ENCODE results near the gene EDC4. TPM values are rescaled to one million over a fixed set of nuclear protein-coding genes. Genes with fewer than 3 reads are reported as not detected.

The EDC4 gene, protein sequence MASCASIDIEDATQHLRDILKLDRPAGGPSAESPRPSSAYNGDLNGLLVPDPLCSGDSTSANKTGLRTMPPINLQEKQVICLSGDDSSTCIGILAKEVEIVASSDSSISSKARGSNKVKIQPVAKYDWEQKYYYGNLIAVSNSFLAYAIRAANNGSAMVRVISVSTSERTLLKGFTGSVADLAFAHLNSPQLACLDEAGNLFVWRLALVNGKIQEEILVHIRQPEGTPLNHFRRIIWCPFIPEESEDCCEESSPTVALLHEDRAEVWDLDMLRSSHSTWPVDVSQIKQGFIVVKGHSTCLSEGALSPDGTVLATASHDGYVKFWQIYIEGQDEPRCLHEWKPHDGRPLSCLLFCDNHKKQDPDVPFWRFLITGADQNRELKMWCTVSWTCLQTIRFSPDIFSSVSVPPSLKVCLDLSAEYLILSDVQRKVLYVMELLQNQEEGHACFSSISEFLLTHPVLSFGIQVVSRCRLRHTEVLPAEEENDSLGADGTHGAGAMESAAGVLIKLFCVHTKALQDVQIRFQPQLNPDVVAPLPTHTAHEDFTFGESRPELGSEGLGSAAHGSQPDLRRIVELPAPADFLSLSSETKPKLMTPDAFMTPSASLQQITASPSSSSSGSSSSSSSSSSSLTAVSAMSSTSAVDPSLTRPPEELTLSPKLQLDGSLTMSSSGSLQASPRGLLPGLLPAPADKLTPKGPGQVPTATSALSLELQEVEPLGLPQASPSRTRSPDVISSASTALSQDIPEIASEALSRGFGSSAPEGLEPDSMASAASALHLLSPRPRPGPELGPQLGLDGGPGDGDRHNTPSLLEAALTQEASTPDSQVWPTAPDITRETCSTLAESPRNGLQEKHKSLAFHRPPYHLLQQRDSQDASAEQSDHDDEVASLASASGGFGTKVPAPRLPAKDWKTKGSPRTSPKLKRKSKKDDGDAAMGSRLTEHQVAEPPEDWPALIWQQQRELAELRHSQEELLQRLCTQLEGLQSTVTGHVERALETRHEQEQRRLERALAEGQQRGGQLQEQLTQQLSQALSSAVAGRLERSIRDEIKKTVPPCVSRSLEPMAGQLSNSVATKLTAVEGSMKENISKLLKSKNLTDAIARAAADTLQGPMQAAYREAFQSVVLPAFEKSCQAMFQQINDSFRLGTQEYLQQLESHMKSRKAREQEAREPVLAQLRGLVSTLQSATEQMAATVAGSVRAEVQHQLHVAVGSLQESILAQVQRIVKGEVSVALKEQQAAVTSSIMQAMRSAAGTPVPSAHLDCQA (N-terminal part only)
- 18.2 and 35.9 TPM in 2 replicates for total RNA-seq

DNA sequence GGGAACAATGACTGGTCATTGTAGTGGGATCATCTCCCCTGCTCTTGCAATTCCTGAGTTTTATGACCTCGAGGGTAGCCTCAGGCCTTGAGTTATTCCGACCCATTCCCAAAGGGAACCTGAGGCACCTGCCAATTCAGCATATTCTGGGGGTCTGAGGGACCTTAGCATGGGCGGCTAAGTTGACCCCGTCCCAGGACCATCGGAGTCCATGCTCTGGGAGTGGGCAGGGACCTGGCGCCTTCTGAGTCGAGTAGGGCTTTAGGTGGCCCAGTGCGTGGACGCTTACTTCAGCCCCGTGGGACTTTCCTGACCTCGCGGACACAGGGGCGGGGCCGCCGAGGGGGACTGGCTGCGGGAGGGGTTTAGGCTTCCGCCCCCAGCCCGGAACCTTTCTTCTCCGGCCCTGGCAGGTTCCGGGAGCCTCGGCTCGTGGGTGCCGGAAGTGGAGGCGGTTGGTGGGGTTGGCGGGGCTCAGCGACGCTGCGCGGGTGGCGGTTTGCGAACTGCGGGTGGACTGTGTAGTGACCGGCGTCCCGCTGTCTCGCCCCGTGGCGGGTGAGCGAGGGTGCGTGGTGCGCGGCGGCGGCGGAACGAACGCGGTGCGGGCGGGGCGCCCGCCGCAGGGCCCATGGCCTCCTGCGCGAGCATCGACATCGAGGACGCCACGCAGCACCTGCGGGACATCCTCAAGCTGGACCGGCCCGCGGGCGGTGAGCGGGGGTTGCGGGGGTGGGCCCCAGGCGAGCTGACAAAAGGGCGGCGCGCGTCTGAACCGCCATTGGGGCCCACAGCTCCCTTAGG lies at the start of gene EDC4:
Gene EDC4, plus strand, starts transcription at position 422 of the 804 bp plus-strand sequence. Its CDS starts 210 bp downstream, at position 632.

DNA sequence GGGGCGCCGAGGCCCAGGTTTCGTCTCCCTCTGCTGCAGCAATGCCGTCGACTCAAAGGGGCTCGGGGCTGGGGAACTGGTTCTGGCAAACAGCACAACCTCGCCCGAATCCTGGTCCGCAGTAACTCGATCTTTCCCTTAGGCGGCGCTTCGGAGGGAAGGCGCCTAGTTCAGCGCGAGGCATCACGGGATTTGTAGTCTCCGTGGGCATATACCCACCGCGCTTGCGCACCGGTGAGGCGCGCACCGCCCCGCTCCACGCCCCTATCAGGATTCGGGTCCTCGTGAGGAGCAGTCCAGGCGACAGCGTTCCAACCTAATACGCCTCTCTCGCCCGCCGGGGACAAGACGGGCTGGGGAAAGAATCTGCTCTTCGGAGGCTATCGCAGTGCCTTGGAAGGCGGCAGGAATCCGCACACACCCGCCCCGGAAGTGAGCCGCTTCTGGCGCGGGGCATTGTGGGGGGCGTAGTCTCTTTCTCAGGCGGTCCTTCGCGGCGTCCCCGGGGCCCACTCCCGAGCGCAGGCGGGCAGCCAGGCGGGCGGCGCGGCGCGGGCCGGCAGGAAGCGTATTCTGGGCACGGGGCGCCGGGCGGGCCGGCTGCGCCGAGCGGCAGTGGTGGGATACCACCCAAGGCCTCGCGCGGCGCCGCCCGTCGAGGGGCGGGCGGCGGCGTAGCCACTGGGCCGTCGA lies 30.9 kb upstream of the EDC4 start, which contains the start of gene THAP11:
Gene THAP11, plus strand, starts transcription at position 505 of the 693 bp plus-strand sequence. CDS start 235 bp downstream, outside the sequence.

DNA sequence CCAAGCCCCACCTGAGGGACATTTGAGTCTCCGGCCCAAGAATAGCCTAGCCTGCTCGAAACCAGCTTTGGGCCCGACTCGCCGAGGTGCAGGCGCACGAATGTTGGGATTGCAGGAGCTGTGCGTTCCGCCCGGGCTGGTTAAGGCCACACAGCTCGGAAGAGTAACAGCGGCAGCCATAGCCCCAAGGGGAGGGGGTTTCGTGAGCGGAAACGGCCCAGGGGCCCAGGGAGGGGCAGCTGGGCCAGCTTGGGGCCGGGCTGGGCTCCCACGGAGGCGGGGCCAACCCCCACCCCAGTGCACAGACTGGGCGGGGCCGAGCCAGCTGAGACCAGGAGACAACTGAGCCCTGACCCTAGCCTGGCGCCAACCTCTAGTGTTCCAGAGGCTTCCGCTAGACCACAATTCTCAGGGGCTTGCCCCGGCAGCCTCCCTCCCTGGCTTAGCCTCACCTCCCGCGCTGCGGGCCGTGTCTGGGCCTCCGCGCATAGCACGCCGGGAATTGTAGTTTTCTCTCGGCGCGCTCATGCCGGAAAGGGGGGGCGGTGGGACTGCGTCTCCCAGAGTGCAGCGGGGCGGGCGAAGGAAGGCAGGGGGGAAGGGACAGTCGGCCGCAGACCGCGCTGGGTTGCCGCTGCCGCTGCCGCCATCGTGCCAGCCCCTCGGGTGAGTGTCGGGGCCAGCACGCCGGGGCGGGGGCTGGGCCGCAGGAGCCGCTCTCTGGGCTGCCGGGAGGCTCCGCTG lies 26.4 kb upstream of the EDC4 start, which contains the start of gene NUTF2:
Gene NUTF2, plus strand, starts transcription at position 614 of the 744 bp plus-strand sequence. CDS start 18,198 bp downstream, outside the sequence.

DNA sequence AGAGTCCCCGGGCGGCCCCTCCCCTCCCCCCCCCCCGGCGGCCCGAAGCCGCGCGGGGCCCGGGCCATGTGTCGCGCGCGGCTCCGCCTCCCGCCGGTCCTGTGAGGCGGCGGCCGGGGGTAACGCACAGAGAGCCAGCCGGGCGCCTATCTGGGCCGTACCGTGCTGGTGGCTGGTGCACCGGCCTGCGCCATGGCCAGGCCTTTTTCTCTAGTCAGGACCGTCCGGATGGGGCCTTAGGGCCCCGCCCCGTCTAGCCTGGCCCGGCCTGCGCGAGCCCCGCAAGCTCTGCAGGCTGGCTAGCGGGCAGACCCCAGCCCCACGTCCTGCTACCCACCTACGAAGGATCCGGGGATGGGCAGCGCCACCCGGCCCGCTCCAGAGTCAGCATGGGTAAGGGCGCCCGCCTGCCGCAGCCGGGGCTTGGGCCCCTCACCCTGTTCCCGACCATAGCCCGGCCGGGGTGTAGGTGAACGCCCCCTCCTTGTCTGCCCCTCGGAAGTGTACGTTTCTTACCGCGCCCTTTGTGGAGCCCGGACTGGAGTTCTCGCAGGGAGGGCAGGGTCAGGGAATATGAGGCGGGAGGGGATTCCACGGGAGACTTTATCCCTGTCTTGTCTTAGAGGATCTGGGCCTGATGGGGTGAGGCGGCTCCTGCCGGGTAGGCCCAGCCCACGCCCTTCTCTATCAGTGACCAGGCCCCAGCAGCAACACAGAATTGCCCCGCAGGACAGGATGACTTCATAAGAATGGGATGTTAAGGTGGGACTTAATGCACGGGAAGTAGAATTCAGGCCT lies 25.6 kb upstream of the EDC4 start, which contains the start of gene CENPT:
Gene CENPT, minus strand, starts transcription at position 630 of the 798 bp plus-strand sequence. CDS start 13,834 bp downstream, outside the sequence.

DNA sequence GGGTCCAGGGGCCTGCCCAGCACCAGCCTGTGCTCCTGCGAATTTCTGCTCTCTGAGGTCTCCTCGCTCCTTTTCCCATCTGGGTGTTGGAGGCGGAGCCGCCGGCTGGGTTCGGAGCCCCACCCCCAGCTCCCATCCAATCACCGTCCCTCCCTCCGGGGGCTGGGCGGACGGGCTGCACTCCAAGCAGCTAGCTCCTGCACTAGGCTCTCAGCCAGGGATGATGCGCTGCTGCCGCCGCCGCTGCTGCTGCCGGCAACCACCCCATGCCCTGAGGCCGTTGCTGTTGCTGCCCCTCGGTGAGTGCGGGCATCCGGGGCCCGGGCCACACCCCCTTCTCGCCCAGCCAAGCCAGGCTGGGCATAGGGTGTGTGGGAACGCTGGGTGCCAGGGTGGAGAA lies 11.8 kb downstream of the EDC4 start, which contains the start of gene NRN1L:
Gene NRN1L, plus strand, starts transcription at position 202 of the 400 bp plus-strand sequence. Its CDS starts 19 bp downstream, at position 221.

DNA sequence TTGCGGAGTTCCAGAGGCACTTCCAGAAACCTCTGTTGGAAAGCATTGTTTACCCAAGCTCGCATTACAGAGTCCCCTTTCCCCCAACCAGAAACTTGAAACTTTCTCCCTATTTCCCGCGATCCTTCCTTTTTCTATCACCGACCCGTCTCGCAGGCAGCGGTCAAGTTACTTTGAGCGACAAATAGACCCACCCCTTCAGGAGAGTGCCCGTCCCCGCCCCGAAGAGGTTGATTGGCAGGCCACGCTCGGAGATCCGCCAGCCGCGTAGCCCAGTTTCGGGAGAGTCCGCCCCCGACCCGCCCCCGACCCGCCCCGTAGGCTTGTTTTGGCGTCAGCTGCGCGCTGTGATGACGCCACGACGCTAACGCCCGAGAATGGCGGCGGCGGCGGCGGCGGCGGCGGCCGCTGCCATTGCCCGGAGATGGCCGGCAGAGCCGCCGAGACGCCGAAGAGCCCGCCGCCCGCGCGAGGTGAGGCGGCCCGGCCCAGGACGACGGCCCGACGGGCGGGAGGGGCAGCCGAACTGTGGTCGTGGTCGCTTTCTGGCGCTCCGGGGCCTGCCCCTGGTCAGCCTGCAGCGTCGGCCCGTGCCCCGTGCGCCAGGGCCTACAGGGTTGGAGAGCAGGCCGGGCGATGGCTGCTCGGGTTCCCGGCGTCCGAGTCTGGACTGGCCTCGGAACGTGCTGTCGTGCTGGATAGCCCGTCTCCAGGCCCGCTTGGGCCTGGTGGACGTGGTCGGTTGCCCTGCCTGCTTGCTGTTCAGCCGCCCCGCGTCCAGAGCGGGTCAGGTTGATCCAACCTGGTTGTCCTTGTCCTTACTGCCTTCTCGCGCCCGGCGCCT lies 20.3 kb downstream of the EDC4 start, which contains the start of gene PSKH1:
Gene PSKH1, plus strand, starts transcription at position 356 of the 844 bp plus-strand sequence. CDS start 15,496 bp downstream, outside the sequence.

Other genes starting within 250 kb of the EDC4 start
- 0.05 and 1.5 TPM in 2 replicates for gene CARMIL2, start 227.9 kb upstream of the EDC4 start, total RNA-seq
- 12.9 and 15.7 TPM in 2 replicates for gene ACD, start 212.8 kb upstream of the EDC4 start, total RNA-seq
- 0.39 and 0.44 TPM in 2 replicates for gene PARD6A, start 212.1 kb upstream of the EDC4 start, total RNA-seq
- 10.4 and 11.9 TPM in 2 replicates for gene ENKD1, start 206.3 kb upstream of the EDC4 start, total RNA-seq
- gene C16orf86, start 206.2 kb upstream of the EDC4 start, total RNA-seq, result 2.4 and 12.9 TPM in 2 replicates
- gene GFOD2, start 153.7 kb upstream of the EDC4 start, total RNA-seq, result 8.5 and 11.8 TPM in 2 replicates
- gene RANBP10, start 66.5 kb upstream of the EDC4 start, total RNA-seq, result 5.7 and 5.8 TPM in 2 replicates
- 0.15 and 0.62 TPM in 2 replicates for gene TSNAXIP1, start 66.2 kb upstream of the EDC4 start, total RNA-seq
- 36.1 and 45.9 TPM in 2 replicates for gene THAP11, start 30.7 kb upstream of the EDC4 start, total RNA-seq
- gene NUTF2, start 26.1 kb upstream of the EDC4 start, total RNA-seq, result 65.6 and 89.6 TPM in 2 replicates
- gene CENPT, start 25.4 kb upstream of the EDC4 start, total RNA-seq, result 22.8 and 25.8 TPM in 2 replicates
- not detected in 2 replicates for gene NRN1L, start 11.8 kb downstream of the EDC4 start, total RNA-seq
- gene PSKH1, start 20.2 kb downstream of the EDC4 start, total RNA-seq, result 21.5 and 24.1 TPM in 2 replicates
- gene CTRL, start 58.8 kb downstream of the EDC4 start, total RNA-seq, result 0.62 TPM in 1 of 2 replicates, not detected in the other
- 42.9 and 45.7 TPM in 2 replicates for gene PSMB10, start 63.8 kb downstream of the EDC4 start, total RNA-seq
- 8.5 and 8.9 TPM in 2 replicates for gene LCAT, start 71.1 kb downstream of the EDC4 start, total RNA-seq
- 32.1 and 42.1 TPM in 2 replicates for gene SLC12A4, start 95.6 kb downstream of the EDC4 start, total RNA-seq
- not detected in 2 replicates for gene DPEP3, start 107.4 kb downstream of the EDC4 start, total RNA-seq
- gene DPEP2, start 126.4 kb downstream of the EDC4 start, total RNA-seq, result not detected in 2 replicates
- not detected in 2 replicates for gene DPEP2NB, start 142.9 kb downstream of the EDC4 start, total RNA-seq
- gene DDX28, start 150.2 kb downstream of the EDC4 start, total RNA-seq, result 5.5 and 5.8 TPM in 2 replicates
- 4.6 and 4.9 TPM in 2 replicates for gene DUS2, start 150.2 kb downstream of the EDC4 start, total RNA-seq
- gene NFATC3, start 212.3 kb downstream of the EDC4 start, total RNA-seq, result 15.7 and 18.8 TPM in 2 replicates

Measured in cardiac ventricle fibroblast (primary cell).